AG04449 (cell line): ENCODE data around the gene VPS16.

Source experiments
- CTCF ChIA-PET: fragments of 350-600 bp; formaldehyde crosslinking; extraction: SDS; loops from one replicate; lab custom pipeline; 2021; ENCODE audit warnings: antibody characterized with exemption; lab: Yijun Ruan, JAX
- POLR2A ChIA-PET: fragments of 400-600, 350-600 bp; formaldehyde crosslinking; extraction: SDS; loops from one replicate; lab custom pipeline; 2020; ENCODE audit warnings: antibody characterized with exemption, inconsistent platforms; lab: Yijun Ruan, JAX
- DNase-seq: peaks from one replicate; pipeline ENCODE4 v3.0.0-alpha.2; 2010; ENCODE audit warnings: low read depth, low spot score
- H3K4me3 ChIP-seq: 2 replicates; pipeline ENCODE4 v1.5.1; 2011; ENCODE audit warnings: low read depth, mild to moderate bottlenecking, control low read depth, low read length
- TF ChIP-seq, protein P1 (sequence below): IDR thresholded peaks from one replicate; pipeline ENCODE4 v1.5.1; 2011; ENCODE audit warnings: mild to moderate bottlenecking, moderate library complexity, low read length, control low read depth, inconsistent platforms; ENCODE audit not compliant: insufficient read depth; ENCODE audit errors: missing control alignments

The VPS16 gene

DNA sequence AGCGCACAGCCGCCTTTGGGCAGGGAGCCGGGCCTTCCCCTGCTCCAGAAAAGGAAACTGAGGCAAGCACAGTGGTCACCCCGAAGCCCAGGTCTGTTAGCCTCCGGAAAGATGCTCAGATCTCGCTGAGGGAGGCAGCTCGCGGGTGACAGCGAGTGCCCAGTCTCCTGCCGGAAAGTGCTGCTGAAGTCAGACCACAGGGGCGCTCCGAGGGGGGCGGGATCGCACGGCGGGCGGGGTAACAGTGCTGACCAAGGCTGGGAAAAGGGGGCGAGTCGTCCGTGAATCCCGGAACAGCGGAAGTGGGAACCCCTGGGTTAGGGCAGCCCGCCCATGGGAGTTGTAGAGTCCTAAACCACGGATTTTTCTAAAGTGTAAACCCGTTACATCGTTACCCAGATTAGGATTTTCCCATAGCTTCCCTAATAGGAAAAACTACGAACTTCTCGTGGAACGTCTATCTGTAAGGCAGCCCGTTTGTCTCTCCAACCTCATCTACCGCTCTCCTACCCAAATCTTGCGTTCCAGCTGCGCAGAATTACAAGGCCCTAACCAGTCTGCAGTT lies 504 bp downstream of the VPS16 start:
- ChIA-PET POLR2A (interaction anchor here (0.7 to 0.9 kb wide), 2 partner anchors 8 to 18 kb away, joined by 3 read pairs; no protein-coding TSS in a partner anchor), CTCF (interaction anchor here (0.8 to 2.8 kb wide), 4 partner anchors 10 to 160 kb away, joined by 3 to 11 read pairs (median 6); no protein-coding TSS in a partner anchor)
- DNase-seq, result no peak
- TF ChIP-seq, protein P1, sequence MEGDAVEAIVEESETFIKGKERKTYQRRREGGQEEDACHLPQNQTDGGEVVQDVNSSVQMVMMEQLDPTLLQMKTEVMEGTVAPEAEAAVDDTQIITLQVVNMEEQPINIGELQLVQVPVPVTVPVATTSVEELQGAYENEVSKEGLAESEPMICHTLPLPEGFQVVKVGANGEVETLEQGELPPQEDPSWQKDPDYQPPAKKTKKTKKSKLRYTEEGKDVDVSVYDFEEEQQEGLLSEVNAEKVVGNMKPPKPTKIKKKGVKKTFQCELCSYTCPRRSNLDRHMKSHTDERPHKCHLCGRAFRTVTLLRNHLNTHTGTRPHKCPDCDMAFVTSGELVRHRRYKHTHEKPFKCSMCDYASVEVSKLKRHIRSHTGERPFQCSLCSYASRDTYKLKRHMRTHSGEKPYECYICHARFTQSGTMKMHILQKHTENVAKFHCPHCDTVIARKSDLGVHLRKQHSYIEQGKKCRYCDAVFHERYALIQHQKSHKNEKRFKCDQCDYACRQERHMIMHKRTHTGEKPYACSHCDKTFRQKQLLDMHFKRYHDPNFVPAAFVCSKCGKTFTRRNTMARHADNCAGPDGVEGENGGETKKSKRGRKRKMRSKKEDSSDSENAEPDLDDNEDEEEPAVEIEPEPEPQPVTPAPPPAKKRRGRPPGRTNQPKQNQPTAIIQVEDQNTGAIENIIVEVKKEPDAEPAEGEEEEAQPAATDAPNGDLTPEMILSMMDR, result no peak
- peak overlapping the region; percentile 87 for H3K4me3 ChIP-seq

- ChIA-PET CTCF (interaction anchor here (1.2 to 16.5 kb wide), 2 partner anchors 11 to 89 kb away, joined by 3 to 337 read pairs; no protein-coding TSS in a partner anchor), POLR2A (no interaction called here)
- no peak overlapping the region for H3K4me3 ChIP-seq
- DNase-seq, result no peak
- TF ChIP-seq, protein P1, result no peak
Observed at GRCh38 chr20:2845607-2846006, 5.1 kb downstream of the VPS16 start.

GRCh38 chr20:2846698-2847097 lies 6.2 kb downstream of the VPS16 start:
- H3K4me3 ChIP-seq, result no peak overlapping the region
- ChIA-PET POLR2A (no interaction called here), CTCF (interaction anchor here (16.5 kb wide), 1 partner anchor 90 kb away, joined by 337 read pairs; no protein-coding TSS in a partner anchor)
- DNase-seq, result no peak
- TF ChIP-seq, protein P1, result no peak

- H3K4me3 ChIP-seq, result no peak overlapping the region
- TF ChIP-seq, protein P1, result no peak
- no peak for DNase-seq
- POLR2A ChIA-PET, result no interaction called here
- CTCF ChIA-PET, result interaction anchor here (1.6 to 16.5 kb wide), 2 partner anchors 10 to 91 kb away, joined by 6 to 337 read pairs; no protein-coding TSS in a partner anchor
Observed at GRCh38 chr20:2847802-2848201, 7.3 kb downstream of the VPS16 start.

- ChIA-PET CTCF (interaction anchor here (0.9 to 16.5 kb wide), 5 partner anchors 8 to 163 kb away, joined by 3 to 337 read pairs (median 6); no protein-coding TSS in a partner anchor), POLR2A (interaction anchor here (1.0 kb wide), 1 partner anchor 11 kb away, joined by 3 read pairs; no protein-coding TSS in a partner anchor)
- DNase-seq, result no peak
- TF ChIP-seq, protein P1, result no peak
- no peak overlapping the region for H3K4me3 ChIP-seq
Observed at GRCh38 chr20:2849529-2849928, 9.0 kb downstream of the VPS16 start.

GRCh38 chr20:2851086-2851485 lies 10.5 kb downstream of the VPS16 start:
- CTCF ChIA-PET, result interaction anchor here (1.0 to 16.5 kb wide), 12 partner anchors 10 to 164 kb away, joined by 3 to 337 read pairs (median 8); partner anchors contain the start of genes PCED1A and VPS16
- TF ChIP-seq, protein P1, result no peak
- POLR2A ChIA-PET, result no interaction called here
- no peak for DNase-seq
- no peak overlapping the region for H3K4me3 ChIP-seq
